Measurements from ENCODE around the gene TTC7B.

DNA sequence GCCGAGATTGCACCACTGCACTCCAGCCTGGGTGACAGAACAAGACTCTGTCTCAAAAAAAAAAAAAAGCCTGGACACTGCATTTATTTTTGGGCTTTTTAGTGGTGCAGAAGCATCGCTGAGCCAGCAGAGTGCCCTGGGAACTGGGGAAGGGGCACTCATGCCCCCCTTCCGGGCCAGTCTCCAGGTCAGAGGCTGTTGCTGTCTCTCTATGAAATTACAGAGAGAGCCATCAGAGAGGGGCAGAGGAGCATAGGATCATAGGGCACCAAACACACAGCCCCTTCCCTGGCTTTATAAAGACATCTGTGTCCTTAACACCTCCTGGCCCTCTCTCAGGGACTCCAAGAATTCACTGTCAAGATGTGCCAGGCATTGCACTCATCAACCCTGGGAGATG, 223.6 kb downstream of the TTC7B start:
- TF ChIP-seq, protein P1, sequence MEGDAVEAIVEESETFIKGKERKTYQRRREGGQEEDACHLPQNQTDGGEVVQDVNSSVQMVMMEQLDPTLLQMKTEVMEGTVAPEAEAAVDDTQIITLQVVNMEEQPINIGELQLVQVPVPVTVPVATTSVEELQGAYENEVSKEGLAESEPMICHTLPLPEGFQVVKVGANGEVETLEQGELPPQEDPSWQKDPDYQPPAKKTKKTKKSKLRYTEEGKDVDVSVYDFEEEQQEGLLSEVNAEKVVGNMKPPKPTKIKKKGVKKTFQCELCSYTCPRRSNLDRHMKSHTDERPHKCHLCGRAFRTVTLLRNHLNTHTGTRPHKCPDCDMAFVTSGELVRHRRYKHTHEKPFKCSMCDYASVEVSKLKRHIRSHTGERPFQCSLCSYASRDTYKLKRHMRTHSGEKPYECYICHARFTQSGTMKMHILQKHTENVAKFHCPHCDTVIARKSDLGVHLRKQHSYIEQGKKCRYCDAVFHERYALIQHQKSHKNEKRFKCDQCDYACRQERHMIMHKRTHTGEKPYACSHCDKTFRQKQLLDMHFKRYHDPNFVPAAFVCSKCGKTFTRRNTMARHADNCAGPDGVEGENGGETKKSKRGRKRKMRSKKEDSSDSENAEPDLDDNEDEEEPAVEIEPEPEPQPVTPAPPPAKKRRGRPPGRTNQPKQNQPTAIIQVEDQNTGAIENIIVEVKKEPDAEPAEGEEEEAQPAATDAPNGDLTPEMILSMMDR (IDR thresholded peaks at IDR 0.05), result no peak
- TF ChIP-seq POLR2A (IDR thresholded peaks at IDR 0.05), result no peak

All from adrenal gland (tissue), 5 donors.